ENCODE data around the gene C21orf91.

Gene C21orf91

DNA sequence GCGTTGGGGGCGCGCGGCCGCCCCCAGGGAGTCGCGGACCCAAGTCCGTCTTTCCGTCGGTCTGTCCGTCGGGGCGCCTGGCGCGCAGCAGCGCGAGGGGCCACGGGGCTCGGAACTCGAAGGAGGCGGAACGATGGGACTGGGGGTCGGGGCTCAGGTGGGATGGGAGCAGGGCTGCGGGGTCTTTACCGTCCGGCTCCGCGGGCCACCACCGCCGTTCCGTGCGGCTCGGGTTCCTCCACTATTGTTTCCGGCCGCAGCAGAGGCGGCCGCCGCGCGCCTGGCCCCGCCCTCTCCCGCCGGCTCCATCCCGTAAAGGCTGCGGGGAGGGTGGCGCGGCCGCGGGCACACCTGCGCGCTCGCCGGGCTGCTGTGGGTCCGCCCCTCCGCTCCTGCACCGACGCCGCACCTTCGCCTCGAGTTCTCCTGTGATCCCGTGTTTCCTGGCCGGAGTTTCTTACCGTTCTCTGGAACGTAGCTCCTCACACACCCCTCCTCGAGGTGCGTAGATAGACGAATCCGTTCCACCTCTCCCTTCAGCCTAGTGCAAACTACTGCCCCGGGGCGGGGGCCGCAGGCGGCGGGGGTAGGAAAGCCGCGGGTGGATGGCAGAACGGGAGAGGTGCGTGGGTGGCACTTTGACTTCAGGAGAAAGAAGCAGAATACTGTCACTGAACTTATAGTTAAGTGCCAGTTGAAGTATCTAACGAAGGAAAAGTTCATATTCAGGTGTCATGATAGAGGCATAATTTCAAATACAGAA lies at the start of gene C21orf91:
Gene C21orf91 (minus strand): TSS at position 243 of the 763 bp plus-strand sequence. CDS start 1,038 bp downstream, outside the sequence.
- peak; percentile 85 for DNase-seq (ENCODE audit: low read depth)

DNA sequence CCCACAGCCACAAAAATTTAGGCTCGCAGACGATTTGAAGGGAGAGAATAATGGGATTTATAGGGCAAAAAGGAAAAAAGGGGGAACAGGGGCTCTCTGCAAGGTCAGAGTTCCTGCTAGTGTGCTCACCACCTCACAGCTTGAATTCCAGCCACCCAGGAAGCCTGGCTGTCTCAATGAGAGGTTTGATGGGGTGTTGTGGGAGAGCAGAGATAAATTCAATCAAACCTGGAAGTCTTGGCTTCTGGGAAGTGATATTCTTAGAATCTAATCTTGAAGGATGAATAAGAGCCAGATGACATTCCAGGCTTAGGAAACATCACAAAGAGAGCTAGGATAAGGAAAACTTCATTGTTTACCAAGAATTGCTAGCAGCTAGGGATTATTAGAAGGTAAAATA lies 47.4 kb upstream of the C21orf91 start:
- no peak for DNase-seq (ENCODE audit: low read depth)

DNA sequence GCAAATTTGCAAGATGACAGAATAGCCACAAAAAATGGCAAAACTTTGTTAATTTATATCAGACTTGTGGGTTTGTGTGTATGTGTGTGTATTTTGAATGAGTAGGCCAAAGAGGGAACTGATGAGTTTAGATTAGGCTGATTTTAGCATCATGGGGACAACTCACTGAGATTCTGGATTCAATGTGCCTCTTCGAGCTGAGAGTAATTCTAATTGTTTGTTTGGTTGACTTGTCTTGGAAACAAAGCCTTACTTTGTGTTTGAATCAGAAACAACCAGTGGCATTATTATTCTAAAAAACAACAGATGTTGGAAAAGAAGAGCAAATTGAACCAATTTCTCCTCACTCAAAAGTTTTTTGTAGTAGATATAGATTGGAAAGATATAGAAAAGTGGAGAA lies 40.5 kb upstream of the C21orf91 start:
- no peak for DNase-seq (ENCODE audit: low read depth)

DNA sequence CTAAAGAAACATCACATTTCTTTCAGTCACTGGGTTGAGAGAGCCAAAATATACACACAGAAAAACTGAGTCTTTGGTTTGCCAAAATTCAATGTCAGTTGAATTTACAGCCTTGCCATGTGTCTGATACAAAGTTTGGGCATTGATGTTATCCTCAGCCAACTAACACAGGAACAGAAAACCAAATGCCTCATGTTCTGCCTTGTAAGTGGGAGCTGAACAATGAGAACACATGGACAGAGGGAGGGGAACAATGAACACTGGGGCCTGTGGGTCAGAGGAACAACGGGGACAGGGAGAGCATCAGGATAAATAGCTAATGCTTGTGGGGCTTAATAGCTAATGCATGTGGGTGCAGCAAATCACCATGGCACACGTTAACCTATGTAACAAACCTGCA lies 39.6 kb upstream of the C21orf91 start:
- no peak for DNase-seq (ENCODE audit: low read depth)

DNA sequence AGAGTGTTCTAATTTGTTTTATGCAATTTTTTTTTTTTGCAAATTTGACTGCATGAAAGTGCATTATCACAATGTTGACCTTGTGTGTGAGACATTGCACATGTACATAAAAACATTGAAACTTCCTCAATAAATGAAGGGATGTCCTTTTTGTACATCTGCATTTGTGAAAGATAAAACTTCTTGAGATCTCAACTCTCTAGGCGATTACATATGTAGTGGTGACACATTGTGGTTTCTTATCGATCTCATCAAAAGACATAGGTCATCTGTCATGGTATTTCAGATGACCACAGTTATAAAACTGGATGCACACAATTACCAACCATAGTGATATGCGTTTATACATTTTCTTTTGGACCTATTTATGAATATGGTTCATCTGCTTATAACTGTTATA lies 35.6 kb upstream of the C21orf91 start:
- DNase-seq (ENCODE audit: low read depth), result peak; percentile 2

DNA sequence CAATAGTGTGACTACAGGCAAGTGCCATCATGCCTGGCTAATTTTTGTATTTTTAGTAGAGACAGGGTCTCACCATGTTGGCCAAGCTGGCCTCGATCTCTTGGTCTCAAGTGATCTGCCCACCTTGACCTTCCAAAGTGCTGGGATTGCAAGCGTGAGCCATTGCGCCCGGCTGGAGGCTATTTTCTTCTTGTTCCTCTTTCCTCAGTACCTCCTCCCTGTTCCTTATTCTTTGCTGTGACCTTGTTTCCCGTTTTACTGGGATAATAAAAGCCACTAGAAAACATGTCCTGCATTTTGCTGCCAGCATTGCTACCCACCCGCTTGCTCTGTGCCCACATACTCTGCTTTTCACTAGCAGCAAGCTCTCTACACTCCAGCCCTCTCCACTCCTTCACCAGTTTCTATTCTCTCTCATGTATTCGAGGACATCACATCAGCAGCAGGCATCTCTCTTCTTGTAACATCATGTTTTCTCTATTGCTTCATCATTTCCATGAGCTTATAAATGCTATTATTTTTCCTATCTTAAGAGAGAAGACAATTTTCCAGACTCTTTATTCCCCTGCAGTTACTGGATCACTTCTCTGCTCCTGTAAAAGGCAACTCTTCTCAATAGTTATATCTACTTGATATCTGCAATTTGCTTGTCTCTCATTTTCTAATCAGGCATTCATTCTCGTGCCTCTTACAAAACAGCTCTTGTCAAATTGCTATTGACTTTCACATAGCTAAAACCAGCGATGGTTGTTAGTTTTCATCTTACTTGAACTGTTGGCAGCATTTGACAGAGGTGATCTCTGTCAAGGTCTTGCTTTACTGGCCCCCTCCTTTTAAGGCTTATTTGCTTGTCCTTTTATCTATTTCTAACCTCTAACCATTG lies 34.5 kb upstream of the C21orf91 start:
- DNase-seq (ENCODE audit: low read depth), result no peak

DNA sequence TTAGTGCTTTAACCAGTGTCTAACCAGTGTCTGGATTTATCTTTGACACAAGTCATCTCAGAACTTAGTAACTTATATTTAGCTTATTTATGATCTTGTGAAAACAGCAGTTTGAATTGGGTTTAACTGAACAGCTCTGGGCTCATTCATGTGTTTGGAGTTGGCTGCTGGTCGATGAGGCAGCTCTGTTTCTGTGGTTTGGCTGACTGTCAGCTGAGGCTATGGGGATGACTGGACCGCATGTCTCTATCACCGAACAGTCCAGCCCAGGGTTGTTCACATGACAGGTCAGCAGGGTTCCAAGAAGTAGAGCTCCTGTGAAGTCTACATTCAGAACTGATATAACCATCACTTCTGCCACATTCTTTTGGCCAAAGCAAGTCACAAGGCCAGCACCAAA lies 29.1 kb upstream of the C21orf91 start:
- DNase-seq (ENCODE audit: low read depth), result peak; percentile 97

DNA sequence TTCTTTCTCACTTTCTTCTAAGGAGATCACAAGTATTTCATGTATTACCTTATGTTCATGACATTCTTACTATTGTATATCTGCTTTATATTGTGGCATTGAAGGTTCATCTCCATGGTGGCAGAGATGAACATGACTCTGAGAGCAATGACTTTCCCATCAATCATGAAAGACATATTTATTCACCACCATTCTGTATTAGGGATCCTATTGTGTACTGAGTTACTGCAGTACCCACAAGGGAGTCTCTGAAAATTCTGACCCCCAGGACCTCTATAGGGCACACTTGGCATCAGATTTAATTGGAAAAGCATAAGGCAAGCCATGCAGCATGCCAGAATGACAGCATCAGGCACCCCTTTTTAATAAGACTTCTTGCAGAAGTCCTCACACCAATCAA lies 21.9 kb upstream of the C21orf91 start:
- no peak for DNase-seq (ENCODE audit: low read depth)

DNA sequence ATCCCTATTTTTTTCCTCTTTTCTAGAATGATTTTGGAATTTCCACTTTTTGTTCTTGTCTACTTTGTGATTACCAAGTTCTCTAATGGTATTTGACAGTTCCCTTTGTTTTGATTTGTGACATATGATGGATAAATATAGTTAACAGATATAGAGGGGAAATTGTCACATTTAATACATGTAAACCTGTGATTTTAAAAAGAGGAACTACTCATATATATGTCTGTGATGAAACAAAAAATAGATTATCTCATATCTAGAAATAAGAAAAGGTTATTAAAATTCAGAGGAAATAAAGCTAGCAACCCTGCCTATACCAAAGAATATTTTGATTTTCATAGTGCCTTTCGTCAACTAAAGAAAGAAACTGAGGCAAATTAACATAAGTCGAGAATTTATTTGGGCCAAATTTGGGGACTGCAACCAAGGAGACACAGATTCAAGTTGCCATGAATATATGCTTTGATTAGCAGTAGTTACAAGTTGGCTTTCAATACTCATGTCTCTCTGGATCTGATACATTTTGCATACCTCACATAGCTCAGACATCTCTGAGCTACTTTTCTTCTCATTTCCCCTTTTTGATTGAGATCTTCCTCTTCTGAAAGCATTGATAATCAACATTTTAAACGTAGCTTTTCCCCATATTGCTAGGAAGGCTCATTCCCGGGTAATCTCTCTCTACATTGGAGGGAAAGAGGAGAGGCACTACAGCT lies 15.6 kb upstream of the C21orf91 start:
- DNase-seq (ENCODE audit: low read depth), result no peak

DNA sequence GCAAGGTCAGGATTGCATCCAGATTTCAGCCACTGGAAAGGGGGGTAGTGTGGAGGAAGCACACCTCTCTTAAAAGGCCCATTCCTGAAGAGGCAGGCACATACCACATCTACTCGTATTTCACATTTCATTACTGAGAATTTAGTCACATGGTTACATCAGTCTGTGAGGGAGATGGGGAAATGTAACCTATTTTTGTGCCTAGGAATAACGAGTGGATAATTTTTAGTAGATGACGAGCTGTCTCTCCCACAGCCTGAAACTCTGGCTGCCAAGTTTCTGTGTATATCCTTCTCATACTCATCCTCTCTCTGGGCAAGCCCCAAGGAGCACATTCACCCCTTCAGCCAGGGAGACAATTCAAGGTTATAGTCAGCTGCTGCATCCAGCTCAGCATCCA lies 10.3 kb upstream of the C21orf91 start:
- DNase-seq (ENCODE audit: low read depth), result peak; percentile 87

DNA sequence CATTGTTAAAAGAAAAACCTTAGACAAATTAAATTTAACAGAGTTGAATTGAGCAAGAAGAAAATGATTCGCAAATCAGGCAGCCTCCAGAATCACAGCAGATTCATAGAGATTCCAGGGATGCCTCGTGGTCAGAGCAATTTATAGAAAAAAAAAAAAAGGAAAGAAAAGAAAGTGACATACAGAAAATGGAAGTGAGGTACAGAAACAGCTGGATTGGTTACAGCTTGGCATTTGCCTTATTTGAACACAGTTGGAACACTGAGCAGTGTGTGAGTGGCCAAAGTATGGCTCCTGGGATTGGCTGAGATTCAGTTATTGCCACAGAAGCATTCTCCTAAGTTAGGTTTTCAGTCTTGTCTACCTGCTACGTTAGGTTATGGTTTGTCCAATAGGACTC lies 9.1 kb upstream of the C21orf91 start:
- DNase-seq (ENCODE audit: low read depth), result peak; percentile 82

DNA sequence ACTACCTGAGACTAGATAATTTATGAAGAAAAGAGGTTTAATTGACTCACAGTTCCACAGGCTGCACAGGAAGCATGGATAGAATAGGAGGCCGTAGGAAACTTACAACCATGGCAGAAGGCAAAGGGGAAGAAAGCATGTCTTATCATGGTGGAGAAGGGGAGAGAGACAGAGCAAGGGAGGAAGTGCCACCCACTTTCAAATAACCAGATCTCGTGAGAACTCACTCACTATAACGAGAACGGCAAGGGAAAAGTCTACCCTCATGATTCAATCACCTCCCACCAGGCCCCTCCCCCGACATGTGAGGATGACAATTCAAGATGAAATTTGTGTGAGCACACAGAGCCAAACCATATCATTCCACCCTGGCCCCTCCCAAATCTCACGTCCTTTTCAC lies 4.7 kb upstream of the C21orf91 start:
- no peak for DNase-seq (ENCODE audit: low read depth)

DNA sequence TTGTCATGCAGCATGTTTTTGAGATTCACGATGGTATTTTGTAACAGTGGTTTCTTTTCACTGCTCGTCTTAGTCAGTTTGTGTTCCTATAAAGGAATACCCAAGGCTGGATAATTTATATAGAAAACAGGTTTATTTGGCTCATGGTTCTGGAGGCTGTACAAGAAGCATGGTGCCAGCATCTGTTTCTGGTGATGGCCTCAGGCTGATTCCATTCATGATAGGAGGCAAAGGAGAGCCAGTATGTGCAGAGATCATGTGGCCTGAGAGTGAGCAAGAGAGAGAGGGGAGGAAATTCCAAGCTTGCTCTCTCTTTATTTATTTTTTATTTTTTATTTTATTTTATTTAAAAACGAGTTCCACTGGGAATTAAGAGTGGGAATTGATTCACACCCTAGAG lies 2.0 kb upstream of the C21orf91 start:
- DNase-seq (ENCODE audit: low read depth), result no peak

DNA sequence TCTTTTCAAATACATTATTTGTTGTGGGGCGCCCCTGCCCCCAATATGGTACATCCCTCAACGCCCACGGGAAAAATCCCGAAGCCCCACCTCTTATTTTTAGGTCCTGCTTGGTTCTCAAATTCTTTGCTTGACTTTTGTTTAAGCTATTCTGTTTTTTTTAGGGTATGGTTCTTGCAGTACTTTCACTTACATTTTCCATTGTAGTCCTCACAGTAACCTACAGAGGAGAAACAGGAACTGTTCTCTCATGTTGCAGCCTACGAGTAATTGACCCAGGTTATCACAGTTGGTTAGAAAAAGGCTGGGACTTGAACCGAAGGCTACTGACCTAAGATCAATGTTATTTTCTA lies 697 bp upstream of the C21orf91 start:
- DNase-seq (ENCODE audit: low read depth), result no peak

DNA sequence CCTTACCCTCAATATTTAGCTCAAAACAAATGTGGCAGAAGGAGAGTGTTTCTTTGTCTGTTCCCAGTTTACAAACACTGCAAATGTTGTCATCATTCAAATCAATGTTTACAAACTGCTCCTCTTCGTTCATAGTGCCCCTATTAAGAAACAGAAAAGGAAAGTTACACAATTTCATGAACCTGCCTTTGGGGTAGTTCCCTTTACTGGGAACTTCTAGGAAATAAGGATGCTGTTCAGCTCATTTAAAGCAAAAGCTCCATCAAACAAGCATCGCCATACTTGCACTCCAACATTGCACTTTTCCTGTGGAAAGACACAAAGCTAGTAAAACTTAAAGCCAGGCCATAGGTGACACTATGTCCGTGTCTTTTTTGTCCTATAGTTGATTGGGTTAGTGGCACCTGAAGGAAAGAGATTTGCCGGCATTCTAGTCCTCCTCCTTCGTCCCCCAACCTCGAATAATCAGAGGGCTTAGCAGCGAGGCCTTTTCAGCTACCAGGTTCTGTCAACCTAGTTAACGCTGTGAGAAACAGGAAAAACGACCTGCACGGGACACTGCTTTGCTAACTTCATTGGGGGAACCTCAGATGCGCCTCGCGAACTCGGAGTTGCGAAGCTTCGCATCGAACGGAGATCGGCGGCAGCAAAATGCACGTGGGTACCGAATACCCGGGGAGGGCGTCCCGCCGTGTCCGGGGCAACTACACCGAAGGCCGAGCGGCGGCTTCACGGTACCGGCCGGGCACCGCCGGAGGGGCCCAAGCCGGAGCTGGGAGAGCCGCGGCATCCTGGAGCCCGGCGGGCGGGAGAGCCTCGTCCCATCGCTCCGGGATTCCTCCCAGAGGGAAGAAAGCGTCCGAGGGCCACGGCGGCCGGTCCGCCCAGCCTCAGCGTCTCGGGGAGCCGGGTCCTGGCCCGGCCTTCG lies 706 bp downstream of the C21orf91 start:
- DNase-seq (ENCODE audit: low read depth), result peak; percentile 41

DNA sequence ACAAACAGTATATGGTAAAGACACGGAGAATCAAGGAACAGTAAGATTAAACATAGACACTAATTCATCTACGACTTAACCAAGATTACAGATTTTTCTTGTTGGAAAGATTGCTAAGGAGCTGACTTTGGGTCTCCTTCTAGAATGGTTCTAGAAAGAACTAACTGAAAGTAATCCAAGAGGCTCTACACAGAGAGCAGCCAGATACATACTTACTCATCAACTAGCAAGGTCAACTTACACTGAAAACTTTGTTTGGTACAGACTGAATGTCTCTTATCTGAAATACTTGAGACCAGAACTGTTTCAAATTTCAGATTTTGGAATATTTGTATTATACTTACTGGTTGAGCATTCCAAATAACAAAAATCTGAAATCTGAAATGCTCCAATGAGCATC lies 5.8 kb downstream of the C21orf91 start:
- no peak for DNase-seq (ENCODE audit: low read depth)

DNA sequence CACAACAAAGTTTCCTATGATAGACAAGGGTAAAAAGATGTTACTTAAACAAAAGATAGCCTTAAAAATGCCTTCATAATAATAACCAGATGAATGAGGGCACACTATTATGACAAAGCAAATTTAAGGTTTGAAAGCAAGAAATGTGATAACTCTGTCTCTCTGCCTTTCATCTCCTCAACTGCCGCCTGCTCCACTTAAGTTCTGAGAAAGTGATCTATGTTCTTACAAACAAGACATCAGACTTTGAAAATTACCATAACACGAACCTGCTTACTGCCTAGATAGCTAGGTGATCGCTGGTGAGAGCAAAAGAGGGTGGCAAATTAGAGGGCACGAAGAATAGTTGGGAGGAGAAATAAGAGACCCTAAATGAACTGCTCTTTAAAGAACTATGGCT lies 13.2 kb downstream of the C21orf91 start:
- DNase-seq (ENCODE audit: low read depth), result no peak

DNA sequence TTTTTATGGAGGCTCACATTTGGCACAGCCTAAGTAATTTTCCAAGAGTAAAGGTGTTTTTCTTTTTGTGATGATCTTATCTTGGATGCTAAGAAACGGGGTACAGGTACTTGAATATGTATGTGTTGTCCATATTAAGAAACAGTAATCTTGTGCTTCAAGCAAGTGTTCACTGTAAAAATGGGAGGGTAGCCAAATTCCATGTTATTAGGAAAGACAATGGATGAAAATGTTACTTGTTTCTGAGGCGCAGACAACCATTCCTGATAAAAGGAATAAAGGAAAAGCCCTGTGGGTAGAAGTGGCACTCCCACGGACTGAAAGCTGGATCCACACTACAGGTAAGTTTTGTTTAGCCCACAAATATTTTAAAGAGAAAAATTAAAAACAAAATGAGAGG lies 15.6 kb downstream of the C21orf91 start:
- no peak for DNase-seq (ENCODE audit: low read depth)

DNA sequence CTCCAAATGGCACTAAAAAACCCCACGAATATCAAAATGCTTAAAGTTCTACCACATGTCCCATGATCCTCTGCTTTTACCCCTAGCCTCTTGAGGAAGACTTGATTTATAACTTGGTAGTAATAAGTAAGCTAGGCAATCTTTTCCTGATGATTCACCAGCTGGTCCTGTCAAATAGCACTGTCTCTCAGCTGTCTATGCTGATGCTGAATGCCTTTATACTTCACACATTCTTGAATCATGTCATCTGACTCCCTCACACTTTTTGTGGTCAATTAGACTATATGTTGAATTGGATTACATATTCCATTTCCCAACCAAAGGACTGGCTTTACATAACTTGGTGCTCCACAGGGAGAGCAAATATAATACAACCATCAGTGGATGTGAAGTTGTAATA lies 16.6 kb downstream of the C21orf91 start:
- DNase-seq (ENCODE audit: low read depth), result peak; percentile 83

DNA sequence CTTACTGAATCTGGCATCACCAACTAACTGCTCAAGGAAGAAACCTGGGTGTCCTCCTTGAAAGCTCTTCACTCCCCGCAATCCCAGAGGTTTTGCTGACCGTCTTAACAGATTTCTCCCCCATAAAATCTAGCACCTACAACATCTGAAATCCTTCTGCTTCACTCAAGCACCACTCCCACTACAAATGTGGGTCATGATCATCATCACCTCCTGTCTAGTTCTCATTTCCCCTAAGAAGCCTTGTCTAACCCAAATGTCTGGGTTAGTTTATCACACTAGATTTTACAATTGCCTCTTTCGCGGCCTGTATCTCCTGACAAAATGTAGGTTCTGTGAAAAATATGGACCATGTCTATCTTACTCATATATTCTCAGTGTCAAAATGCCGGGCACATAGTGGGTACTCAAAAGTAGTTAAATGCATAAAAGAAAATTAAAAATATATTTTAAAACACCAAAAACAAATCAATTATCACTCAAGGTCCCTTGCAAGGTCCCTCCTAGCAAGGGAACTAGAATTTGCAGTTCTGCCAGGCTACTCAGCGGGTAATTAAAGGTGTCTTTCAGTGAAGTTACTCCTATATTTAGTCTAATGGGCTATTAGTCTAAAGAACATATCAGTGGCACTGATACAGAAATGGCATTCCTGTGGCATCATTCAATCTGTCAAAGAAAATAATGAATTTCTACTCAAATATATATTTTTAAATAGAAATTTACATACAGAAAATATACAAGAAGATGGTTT lies 19.6 kb downstream of the C21orf91 start:
- no peak for DNase-seq (ENCODE audit: low read depth)

DNA sequence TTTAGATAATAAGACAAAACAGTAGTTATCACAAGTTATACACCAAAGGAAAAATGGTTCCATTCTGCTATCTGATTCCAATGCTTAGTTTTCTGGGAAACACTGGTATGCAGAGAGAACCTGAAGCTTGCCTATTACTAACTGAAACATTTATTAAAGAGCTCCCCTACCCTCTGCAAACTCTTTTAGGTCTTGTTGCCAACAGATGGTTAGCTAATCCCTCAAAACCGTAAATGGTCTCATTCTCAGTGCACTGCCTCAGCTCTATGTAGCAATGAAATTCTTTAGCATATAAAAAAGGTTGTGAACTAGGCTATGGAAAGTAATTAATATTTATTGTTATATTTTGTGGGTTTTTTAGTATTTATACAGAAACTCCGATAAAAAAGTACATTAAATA lies 20.4 kb downstream of the C21orf91 start:
- no peak for DNase-seq (ENCODE audit: low read depth)

Data from EH (cell line).